NK-92 (cell line): ENCODE data around the gene CORO2A.

Experiments
- DNase-seq: peaks from one replicate; lab custom pipeline; 2025; ENCODE audit not compliant: unreplicated experiment; lab: John Stamatoyannopoulos, UW

CORO2A gene

DNA sequence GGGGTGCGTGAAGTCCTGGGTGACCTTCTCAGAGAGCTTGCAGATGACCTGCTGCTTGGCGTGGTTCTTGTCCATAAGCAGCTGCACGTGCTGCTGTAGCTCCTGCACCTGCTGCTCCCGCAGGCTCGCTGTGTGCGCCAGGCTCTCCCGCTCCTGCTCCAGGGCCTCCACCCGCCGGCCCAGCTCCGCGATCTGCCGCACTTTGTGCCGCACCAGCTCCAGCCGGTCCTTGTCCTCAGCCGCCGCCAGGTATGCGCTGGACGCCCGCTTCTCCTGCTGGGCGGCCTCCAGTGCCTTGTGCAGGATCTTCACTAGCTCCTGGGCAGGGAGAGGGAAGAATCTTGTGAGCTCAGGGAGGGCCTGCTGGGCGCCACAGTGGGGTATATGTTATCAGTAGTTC lies 28.5 kb upstream of the CORO2A start:
- DNase-seq = no peak

DNA sequence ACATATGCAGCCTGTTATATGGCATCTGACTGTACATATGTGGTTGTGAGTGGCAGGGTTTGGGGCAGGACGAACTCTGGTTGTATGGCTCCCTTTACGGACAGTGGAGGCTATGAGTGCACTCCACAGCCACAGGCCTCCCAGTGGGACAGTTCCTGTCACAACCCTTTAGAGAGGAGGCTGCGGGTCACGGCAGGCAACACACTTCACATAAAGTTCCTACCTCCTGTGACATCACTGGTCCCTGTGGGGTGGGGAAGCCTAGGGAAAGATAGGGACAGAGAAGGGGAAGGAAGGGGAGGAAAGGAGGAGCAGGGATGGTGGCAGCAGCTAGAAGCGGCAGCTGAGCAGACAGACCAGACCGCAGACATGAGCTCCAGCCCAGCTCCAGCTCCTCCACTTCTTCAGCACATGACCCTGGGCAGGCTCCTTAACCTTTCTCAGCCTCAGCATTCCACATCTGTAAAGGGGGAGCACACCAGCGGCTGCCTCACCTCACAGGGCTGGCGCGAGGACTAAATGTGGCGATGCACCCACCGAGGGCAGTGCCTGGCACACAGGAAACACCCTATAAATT lies 27.4 kb upstream of the CORO2A start:
- DNase-seq = no peak

DNA sequence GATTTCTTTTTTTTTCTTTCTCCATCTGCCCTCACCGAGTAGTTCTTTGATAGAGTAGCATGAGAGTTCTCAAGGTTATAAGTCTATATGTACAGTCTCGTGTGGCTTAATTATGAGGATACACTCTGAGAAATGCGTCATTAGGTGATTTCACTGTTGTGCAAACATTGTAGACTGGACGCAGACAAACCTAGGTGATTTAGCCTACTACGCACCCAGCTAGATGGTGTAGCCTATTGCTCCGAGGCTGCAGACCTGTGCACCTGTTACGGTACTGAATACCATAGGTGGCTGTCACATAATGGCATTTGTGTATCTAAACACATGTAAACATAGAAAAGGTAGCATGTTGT lies 26.9 kb upstream of the CORO2A start:
- no peak for DNase-seq

DNA sequence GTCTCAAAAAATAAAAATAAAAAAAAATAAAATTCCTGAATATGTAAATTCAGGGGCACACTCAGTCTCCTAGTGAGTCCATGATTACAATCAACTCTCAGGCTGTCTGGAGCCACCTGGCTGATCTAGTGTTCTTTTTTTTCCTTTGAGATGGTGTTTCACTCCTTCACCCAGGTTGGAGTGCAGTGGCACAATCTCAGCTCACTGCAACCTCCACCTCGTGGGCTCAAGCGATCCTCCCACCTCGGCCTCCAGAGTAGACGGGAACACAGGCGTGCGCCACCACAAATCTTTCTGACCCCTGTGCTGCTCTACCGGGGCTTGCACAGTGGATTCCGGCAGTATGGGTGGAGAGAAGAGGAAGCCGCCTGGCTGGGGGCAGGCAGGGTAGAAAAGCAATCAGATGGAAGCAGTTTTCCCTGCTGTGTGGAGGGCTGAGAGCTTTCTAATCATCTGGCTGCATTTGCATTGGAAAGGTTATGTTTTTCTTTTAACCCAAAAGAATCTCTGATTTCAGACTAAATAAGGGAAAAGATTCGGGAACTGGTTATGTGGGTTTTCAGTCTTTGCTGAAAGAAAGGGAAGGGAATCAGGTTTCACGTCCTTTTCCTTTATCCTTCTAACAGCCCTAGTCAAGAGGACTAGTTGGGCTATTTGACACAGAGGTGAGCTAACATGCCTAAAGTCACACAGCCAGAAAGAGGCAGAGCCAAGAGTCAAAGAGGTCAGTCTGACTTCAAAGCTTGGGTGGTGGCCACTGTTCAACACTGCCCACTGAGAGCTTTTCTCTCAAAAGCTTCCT lies 26.3 kb upstream of the CORO2A start:
- no peak for DNase-seq

DNA sequence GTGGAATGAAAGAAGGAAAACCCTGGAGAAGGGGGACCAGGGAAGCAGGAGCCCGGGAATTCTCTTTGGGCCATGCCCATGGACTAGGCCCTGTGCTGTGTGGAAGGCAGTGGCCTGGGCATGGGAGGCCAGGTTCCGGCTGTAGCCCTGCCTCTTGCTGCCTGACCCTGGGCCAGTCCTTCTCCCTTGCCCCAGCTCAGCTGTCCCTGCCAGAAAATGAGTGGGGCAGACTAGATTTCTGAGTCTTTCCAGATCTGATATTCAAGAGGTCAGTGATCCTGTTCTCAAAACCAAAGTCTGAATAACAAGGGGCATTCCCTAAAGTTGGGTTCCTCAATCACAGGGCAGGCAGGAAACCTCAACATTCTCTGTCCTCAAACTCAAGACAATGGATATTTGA lies 24.8 kb upstream of the CORO2A start:
- no peak for DNase-seq

DNA sequence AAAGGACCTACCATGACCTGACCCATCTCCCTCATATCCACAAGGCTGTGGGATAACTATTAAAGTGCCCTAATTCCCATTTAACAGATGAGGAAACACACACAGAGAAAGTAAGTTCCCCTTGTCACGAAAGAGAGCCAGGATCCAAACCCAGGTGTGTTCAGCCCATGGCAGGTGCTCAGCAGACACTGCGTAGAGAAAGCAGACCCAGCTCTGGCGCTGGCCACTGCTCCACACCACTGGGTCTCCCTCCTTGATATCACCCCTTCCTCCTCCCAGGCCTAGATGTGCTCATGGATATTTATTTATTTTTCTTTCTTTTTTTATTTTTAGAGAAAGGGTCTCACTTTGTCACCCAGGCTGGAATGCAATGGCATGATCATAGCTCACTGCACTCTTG lies 24.0 kb upstream of the CORO2A start:
- DNase-seq = no peak

DNA sequence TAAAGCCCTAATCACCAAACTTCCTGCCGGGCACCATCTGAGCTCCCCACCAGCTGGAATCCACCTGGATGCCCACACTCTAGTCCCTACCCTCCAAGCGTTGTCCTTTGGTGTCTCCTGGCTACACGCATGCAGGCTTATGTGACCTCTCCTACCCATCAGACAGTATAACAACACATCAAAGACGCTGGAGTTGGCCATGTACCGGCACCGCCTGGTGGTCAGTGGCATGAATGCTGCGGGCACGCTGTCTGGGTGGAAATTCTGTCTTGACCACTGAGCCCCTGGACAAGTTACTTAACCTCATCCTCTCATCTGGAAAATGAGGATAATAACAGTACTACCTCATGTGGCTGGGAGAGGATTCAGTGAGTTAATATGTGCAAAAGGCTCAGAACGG lies 23.4 kb upstream of the CORO2A start:
- DNase-seq = no peak

DNA sequence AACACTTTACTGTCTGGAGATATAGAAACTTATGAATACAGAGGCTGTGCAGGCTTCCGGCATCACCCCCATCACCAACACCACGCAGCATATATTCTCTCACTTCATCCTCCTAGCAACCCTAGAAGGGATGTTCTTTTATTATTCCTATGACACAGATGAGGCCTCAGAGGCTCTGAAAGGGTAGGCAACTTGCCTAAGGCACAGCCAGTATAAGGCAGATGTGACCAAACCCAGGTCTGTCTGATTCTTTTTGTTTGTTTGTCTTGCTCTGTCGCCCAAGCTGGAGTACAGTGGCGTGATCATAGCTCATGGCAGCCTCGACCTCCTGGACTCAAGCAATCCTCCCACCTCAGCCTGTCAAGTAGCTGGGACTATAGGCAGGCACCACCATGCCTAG lies 22.8 kb upstream of the CORO2A start:
- DNase-seq = no peak

DNA sequence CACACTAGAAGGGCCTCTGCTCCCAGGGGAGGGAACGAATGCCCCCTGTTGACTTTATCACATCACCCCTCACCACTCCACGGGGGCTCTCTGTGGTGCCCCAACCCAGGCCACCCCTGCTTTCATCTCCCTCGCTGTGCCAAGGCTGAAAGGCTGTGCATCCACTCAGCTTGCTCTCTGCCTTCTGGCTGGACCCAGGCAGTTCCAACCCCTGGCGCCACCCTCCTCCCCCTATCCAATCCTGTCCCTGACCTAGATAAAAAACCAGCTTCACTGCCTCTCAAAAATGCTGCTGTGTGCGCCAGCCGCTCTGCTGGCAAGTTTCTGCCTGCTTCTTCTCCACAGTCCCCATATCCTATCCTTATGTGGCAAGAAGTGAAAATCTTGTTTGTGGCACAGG lies 22.4 kb upstream of the CORO2A start:
- DNase-seq = no peak

DNA sequence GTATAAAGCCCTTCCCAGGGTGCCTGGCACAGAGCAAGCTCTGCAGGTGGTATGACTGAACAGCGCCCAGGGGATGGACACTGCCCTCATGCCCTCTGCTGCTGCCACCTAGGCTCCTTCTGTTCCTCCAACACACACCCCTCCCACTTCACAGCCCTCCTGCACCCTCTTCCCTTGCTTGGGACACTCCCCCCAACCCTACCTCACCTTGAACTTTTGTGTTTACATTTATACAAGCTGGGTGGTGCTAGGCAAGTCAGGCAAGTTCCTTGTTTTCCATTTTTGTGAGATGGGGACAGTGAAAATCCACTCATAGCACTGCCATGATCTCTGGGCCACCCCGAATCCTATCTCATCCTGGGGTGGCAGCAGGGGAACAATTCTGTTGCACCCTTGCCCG lies 18.8 kb upstream of the CORO2A start:
- DNase-seq = no peak

DNA sequence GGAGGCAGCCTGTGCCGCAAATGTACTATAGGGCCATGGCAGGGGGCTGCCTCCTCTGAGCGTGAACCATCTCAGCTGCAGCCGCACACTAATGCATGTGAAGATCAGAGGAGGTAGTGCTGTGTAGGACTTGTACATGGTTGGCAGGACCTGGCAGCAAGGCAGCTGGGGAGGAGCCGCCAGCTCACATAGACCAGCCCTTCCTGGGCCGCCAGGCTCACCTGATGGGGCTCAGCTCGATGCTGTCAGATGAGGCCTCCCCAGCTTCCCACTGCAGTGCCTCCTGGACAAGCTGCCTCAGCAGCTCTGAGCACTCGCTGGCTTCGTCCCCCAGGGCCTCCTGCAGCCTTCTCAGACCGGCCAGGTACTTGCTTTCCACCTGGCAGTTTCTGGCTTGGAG lies 18.0 kb upstream of the CORO2A start:
- no peak for DNase-seq

GRCh38 chr9:98209530-98209929 lies 17.1 kb upstream of the CORO2A start:
- no peak for DNase-seq

DNA sequence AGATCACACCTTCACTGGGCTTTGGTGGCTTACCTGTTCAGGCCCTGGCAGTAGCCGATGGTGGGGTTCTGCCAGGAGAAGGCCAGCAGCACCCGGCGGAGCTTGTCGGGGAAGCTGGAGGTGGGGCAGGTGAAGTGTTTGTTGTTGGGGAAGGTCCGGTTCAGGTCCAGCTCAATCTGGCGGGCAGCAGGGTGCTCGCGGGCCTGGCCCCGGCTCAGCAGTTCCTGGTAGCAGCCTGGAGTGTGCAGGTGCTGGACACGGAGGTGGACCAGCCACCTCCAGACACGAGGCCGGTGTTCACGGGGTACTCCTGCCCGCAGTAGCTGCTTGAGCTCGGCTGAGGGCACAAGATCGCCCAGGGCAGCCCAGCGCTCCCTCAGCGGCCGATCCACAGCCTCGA lies 16.2 kb upstream of the CORO2A start:
- no peak for DNase-seq

DNA sequence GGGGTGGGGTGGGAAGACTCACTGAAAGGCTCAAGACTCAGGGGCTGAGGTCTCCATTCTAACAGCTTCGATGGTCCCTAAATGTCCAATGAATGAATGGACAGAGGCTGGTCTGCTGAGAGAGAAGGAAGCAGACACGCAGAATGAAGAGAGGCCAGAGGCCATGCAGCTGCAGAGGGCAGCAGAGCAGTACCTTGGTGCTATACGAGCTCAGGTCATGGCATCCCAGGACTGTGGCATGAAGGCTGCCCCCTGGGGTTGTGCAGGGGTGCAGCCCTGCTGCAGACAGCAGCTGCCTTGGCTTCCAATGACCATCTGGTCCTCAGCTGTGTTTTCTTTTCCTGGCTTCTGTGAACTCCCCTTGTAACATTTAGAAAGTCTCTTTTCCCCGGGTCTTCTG lies 15.2 kb upstream of the CORO2A start:
- no peak for DNase-seq

- DNase-seq = no peak
These were observed 14.3 kb upstream of the CORO2A start for GRCh38 chr9:98206754-98207153.

DNA sequence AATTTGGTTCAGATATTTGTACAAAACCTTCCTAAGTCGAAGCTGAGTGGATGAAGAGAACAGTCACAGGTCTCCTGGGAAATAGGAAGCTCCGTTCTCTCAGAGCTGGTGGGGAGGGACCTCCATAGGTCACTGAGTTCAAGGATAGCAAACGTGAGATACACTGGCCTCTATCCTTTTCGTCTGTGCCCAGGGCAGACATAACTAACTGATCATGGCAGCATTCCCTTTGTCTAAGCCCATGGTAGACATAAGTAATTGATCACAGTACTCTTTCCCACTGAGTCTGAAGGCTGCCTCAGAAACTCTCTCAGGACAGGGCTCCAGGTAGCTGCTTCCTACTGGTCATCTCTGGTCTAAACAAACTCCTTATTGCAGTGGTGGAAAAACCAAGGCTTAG lies 12.3 kb upstream of the CORO2A start:
- DNase-seq = no peak

DNA sequence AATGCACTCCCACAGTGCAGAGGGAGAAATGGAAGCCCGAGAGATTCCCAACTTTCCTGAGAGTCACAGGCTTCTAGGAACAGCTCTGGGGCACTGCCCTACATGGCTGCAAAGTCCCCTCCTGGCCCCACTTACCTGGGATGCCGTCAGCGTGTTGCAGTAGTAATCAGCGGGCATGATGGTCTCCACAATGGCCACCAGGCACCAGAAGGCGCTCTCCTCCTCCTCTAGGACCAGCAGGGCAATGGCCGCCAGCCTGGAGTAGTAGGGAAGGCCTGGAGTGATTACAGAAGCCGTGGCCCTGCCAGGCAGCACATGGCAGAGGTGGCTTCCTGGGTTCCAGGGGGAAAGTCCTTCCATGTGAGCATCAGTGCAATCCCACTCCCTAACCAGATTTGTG lies 10.7 kb upstream of the CORO2A start:
- DNase-seq = no peak

GRCh38 chr9:98202252-98202651 lies 9.8 kb upstream of the CORO2A start:
- no peak for DNase-seq

DNA sequence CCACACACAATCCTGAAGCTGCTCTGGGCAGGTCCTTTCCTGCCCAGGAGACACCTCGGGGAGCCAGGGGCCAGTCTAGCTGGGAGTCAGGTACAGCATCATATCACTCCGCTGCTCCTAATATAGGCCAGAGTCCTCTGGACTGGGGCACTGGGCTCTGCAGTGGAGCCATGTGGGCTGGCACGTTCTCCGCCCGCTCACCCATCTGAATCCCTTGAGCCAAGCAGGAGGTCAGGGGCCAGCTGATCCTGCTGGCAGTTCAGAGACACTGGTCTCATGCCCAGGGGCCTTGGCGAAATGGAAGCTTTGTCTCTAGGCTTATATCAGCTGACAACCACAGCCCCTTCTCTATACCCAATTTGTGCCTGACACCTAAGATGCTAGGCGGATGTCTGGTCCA lies 9.3 kb upstream of the CORO2A start:
- no peak for DNase-seq

DNA sequence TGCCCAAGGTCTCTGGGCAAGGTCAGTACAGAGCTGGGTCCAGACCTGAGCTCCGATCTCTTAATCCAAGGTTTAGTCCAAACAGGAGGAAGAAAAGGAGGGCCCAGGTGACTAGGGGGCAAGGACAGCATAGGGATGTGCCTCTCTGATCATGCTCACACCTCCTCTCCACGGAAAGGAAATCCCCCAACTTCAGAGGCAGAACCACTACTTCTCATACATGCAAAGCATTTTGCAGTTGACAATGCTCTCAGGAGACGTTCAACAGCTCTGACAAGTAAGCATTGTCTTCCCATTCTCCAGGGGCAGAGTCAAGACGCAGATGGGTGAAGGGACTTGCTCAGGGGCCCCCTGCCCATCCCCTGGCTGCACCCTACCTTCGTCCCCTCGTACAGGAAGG lies 8.7 kb upstream of the CORO2A start:
- no peak for DNase-seq

- no peak for DNase-seq
These were observed 7.1 kb upstream of the CORO2A start for GRCh38 chr9:98199388-98200033.

- DNase-seq = no peak
These were observed 3.2 kb upstream of the CORO2A start for GRCh38 chr9:98195671-98196070.
